Transverse colon (tissue), 3 donors: Measurements from ENCODE around the gene CFC1B.
"Not testable (repeated sequence)": the region's sequence is repeated elsewhere in the genome, so short reads cannot be mapped to it uniquely, and the experiment has no call there.

Experiments
- EP300 ChIP-seq: sonication (generic); formaldehyde crosslinking; IDR thresholded peaks from one replicate; pipeline ENCODE4 v1.6.1; 2017; ENCODE audit warnings: antibody characterized with exemption, low read depth
- POLR2A ChIP-seq: fragments of 450-650 bp; IDR thresholded peaks from one replicate; pipeline ENCODE4 v1.6.1; 2016; ENCODE audit warnings: antibody characterized with exemption, mild to moderate bottlenecking, moderate library complexity
- TF ChIP-seq, protein P1 (sequence below), 5 experiments: fragments of 200-600 bp in 3 of 5; fragments of 450-650 bp in 2 of 5; sonication (generic) in 3 of 5; IDR thresholded peaks; 1 replicate in 2 of 5; 2 replicates in 3 of 5; pipeline ENCODE4 v1.5.1; 2016 to 2017; ENCODE audit warnings: antibody characterized with exemption in 5 of 5, inconsistent platforms in 3 of 5, mild to moderate bottlenecking in 2 of 5, moderate library complexity in 1 of 5

DNA sequence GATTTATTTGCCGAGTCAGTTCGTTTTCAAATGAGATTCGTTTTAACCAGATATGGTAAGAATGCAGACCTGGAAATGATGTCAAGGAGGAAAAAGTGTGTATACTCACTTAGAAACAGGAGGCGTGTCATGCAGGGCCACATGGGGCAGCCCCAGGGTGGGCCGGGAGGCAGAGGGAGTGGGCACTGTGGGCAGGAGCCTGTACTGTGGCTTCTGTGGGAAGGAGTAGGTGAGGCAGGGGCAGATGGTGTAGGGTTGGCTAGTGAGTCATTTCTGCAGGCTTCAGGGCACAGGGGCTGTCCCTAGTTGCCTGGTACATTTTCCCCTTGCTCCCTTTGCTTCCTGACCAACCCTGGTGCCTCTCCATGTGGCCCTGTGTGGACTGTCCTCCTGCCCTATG, 10.2 kb downstream of the CFC1B start:
- TF ChIP-seq, protein P1, sequence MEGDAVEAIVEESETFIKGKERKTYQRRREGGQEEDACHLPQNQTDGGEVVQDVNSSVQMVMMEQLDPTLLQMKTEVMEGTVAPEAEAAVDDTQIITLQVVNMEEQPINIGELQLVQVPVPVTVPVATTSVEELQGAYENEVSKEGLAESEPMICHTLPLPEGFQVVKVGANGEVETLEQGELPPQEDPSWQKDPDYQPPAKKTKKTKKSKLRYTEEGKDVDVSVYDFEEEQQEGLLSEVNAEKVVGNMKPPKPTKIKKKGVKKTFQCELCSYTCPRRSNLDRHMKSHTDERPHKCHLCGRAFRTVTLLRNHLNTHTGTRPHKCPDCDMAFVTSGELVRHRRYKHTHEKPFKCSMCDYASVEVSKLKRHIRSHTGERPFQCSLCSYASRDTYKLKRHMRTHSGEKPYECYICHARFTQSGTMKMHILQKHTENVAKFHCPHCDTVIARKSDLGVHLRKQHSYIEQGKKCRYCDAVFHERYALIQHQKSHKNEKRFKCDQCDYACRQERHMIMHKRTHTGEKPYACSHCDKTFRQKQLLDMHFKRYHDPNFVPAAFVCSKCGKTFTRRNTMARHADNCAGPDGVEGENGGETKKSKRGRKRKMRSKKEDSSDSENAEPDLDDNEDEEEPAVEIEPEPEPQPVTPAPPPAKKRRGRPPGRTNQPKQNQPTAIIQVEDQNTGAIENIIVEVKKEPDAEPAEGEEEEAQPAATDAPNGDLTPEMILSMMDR (IDR thresholded peaks at IDR 0.05), result not testable (repeated sequence)
- TF ChIP-seq EP300, POLR2A: not testable (repeated sequence)
